NCI-H2196 treated with DMSO at 0.1 percent for 48 hours (cell line): Measurements from ENCODE around the gene CABCOCO1.

Source experiments
- DNase-seq: peaks from one replicate; lab custom pipeline; 2025; ENCODE audit not compliant: unreplicated experiment; lab: John Stamatoyannopoulos, UW

CABCOCO1 gene

GRCh38 chr10:61662794-61663259 is at the start of gene CABCOCO1:
Gene CABCOCO1, plus strand, starts transcription at chr10:61662929. Its CDS starts 44 bp downstream, at chr10:61662973.
- no peak for DNase-seq

GRCh38 chr10:61613665-61614064 is 49.1 kb upstream of the CABCOCO1 start:
- DNase-seq: no peak

- no peak for DNase-seq
Measured at GRCh38 chr10:61616611-61617010, 46.1 kb upstream of the CABCOCO1 start.

GRCh38 chr10:61617180-61617579 is 45.5 kb upstream of the CABCOCO1 start:
- no peak for DNase-seq

- no peak for DNase-seq
Measured at GRCh38 chr10:61617586-61617985, 45.1 kb upstream of the CABCOCO1 start.

GRCh38 chr10:61618388-61618961 is 44.3 kb upstream of the CABCOCO1 start:
- no peak for DNase-seq

- DNase-seq: no peak
Measured at GRCh38 chr10:61620506-61620905, 42.2 kb upstream of the CABCOCO1 start.

GRCh38 chr10:61621605-61622051 is 41.1 kb upstream of the CABCOCO1 start:
- DNase-seq: no peak

- no peak for DNase-seq
Measured at GRCh38 chr10:61623161-61623560, 39.6 kb upstream of the CABCOCO1 start.

- DNase-seq: no peak
Measured at GRCh38 chr10:61626209-61626608, 36.5 kb upstream of the CABCOCO1 start.

GRCh38 chr10:61627266-61627665 is 35.5 kb upstream of the CABCOCO1 start:
- no peak for DNase-seq

- DNase-seq: no peak
Measured at GRCh38 chr10:61628151-61628874, 34.4 kb upstream of the CABCOCO1 start.

GRCh38 chr10:61628875-61629513 is 33.7 kb upstream of the CABCOCO1 start:
- DNase-seq: no peak

- DNase-seq: no peak
Measured at GRCh38 chr10:61629576-61629975, 33.2 kb upstream of the CABCOCO1 start.

- no peak for DNase-seq
Measured at GRCh38 chr10:61632057-61632670, 30.6 kb upstream of the CABCOCO1 start.

- no peak for DNase-seq
Measured at GRCh38 chr10:61633665-61634064, 29.1 kb upstream of the CABCOCO1 start.

GRCh38 chr10:61634746-61635145 is 28.0 kb upstream of the CABCOCO1 start:
- no peak for DNase-seq

GRCh38 chr10:61635471-61635870 is 27.3 kb upstream of the CABCOCO1 start:
- no peak for DNase-seq

GRCh38 chr10:61635932-61636331 is 26.8 kb upstream of the CABCOCO1 start:
- no peak for DNase-seq

GRCh38 chr10:61639952-61640351 is 22.8 kb upstream of the CABCOCO1 start:
- no peak for DNase-seq

- DNase-seq: no peak
Measured at GRCh38 chr10:61640856-61641255, 21.9 kb upstream of the CABCOCO1 start.

- no peak for DNase-seq
Measured at GRCh38 chr10:61642150-61642571, 20.6 kb upstream of the CABCOCO1 start.
